ENCODE measurements around the gene METTL25B.
"Not testable (repeated sequence)": the region's sequence is repeated elsewhere in the genome, so short reads cannot be mapped to it uniquely, and the experiment has no call there.

METTL25B gene

GRCh38 chr1:156747742-156748669, 19.7 kb downstream of the METTL25B start:
- no peak for DNase-seq (ENCODE audit: low read depth in 2 of 3, low spot score in 2 of 3)

GRCh38 chr1:156748670-156749418, 20.6 kb downstream of the METTL25B start:
- no peak for DNase-seq (ENCODE audit: low read depth in 2 of 3, low spot score in 2 of 3)

- DNase-seq (ENCODE audit: low read depth in 2 of 3, low spot score in 2 of 3): no peak
Observed at GRCh38 chr1:156749419-156750118, 21.3 kb downstream of the METTL25B start.

DNA sequence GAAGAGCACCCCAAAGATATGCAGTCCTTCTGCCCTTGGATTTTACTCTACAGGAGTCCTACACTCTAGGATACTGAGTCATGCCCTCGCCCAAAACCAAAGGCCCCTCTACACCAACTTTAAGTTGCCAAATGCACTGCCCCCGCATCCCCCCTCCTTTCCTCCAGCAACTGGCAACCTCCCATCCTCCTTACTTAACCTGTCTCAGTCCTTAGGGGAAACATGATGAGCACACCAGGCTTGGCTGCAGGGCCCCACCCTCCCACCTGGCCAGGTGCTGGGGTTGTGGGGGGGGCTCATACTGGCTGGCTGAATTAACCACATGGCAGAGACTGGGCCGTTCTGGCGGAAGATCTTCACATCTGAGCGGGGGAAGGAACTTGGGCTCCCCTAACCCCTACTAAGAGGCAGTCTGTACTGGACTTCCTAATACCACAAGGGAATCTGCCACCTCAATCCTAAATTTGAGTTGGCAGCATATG, 22.0 kb downstream of the METTL25B start:
- DNase-seq (ENCODE audit: low read depth in 2 of 3, low spot score in 2 of 3): no peak

- DNase-seq (ENCODE audit: low read depth in 2 of 3, low spot score in 2 of 3): no peak
Observed at GRCh38 chr1:156750711-156751450, 22.6 kb downstream of the METTL25B start.

DNA sequence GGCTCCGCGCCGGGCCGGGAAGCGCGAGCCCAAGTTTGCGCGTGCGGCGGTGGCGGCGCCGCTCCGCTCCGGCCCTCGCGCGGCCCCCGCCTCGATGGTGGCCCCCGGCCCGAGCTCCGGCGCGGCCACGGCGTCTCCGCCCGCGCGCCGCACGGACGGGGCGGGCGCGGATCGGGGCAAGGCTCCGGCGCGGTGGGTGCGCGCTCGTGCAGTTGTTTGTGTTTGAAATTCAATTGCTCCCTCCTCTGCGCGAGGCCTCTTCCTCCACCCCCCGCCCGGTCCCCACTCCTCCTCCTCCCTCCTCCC, 23.1 kb downstream of the METTL25B start, which contains the start of gene HDGF:
Gene HDGF (minus strand): TSS at position 225 of the 306 bp plus-strand sequence. CDS start 246 bp downstream, outside the sequence.
- no peak for DNase-seq (ENCODE audit: low read depth in 2 of 3, low spot score in 2 of 3)

DNA sequence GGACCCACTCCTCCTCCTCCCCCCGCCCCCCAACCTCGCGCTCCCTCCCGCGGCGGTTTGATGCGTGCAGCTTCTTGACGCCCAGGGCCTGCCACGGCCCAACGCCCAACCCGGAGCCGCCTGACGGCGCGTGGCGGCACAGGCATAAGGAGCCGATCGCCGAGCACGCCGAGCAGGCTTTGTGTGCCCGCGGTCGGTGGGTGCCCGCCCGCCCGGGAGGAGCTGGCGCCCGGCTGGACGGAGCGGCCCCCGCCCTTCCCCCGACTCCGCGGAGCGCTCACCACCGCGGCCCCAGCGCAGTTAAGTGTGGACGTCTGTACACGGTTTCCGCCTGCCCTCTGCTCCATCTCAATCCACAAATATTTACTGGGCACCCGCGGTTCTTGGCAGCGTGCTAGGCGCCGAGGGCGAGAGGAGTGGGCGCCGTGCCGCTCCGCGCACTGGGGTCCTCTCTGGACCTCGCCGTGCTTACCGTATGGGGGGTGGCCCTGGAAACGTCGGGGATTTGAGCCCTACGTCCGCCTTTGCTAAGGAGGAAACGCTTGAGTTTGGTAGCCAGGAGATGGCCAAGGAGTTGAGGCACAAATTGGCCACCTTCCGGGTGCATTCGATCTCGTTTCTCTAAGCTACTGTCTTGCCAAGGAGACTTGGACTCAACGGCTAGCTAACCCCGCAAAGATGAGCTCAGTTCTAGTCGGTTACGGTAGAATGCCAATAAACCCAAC, 23.6 kb downstream of the METTL25B start:
- peak; percentile 85 to 95 (median 91) for DNase-seq (ENCODE audit: low read depth in 2 of 3, low spot score in 2 of 3)

GRCh38 chr1:156752843-156753482, 24.7 kb downstream of the METTL25B start:
- DNase-seq (ENCODE audit: low read depth in 2 of 3, low spot score in 2 of 3): no peak

DNA sequence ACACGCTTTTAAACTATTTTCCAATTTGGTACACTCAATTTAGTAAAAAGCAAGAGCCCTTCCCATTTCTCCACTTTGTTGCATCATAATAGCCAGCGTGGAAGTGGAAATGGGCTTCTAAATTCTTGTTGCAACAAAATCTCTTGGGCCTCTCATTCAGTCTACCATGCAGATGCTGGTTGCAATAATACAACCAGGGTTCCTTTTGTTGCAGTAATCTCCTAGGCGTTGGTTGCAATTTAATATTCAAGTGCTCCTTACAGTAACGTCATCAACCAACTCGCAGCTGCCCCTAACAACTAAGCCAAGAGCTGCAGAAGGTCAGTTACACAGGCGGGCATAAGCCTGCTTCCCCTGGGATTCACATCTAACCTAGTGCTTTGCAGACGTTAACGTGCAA, 25.9 kb downstream of the METTL25B start:
- no peak for DNase-seq (ENCODE audit: low read depth in 2 of 3, low spot score in 2 of 3)

- DNase-seq (ENCODE audit: low read depth in 2 of 3, low spot score in 2 of 3): no peak
Observed at GRCh38 chr1:156755527-156755950, 27.3 kb downstream of the METTL25B start.

DNA sequence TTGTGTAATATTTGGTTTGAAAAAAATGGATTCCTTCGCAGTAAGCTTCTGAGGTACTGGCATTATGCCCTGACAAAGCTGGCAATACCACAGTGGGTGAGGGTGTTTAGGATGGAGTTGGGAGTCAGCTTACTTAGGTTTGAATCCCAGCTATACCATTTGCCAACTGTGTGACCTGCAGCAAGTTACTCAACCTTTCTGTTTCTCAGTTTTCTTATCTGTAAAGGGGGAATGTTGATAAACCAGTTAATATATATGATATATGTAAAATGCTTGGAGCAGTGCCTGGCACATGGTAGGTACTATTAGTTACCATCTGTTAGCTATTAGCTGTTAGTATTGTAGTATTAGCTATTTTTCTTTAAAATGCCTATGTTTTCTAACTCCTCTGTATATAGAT, 28.1 kb downstream of the METTL25B start:
- DNase-seq (ENCODE audit: low read depth in 2 of 3, low spot score in 2 of 3): no peak

- not testable (repeated sequence) for DNase-seq (ENCODE audit: low read depth in 2 of 3, low spot score in 2 of 3)
Observed at GRCh38 chr1:156757572-156758253, 29.4 kb downstream of the METTL25B start.

DNA sequence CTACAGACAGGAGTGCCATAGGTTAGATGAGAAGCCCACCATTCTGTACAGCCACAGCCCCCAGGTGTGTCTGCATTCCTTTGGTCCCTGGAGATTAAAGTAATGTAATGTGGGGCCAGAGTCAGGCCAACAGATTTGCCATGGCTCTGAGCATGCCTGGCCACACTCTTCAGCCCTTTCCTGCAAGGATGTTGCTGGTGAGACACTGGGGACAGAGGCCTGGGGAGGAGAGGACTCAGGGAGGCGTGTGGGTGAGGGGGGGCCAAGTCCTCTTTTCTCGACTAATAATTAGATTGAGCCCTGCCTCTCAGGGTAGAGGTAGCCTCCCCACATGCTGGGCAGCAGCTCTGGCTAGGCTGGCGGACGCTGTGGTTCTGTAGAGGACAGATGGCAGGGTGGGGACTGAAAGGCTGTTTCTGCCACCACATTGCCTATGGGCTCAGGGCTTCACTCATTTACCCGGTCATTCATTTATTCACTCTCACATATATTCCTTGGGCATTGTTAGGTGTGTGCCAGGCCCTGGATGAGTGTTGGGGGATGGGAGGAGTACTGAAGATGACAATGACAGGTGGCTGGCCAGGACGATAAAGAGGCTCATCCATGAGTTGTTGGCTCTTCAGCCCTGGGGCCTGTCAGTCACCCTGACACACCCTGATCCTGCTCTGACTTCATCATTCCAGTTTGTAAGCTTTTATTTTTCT, 32.0 kb downstream of the METTL25B start:
- DNase-seq (ENCODE audit: low read depth in 2 of 3, low spot score in 2 of 3): no peak

DNA sequence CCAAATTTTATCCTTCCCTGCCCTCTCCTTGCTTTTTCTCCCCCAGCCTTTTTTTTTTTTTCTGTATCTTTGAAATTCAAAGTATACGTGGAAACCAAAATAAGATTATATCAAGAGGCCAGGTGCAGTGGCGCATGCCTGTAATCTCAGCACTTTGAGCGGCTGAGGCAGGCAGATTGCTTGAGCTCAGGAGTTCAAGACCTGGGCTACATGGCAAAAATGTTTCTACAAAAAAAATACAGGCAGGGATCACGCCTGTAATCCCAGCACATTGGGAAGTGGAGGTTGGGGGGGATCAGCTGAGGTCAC, 32.5 kb downstream of the METTL25B start:
- no peak for DNase-seq (ENCODE audit: low read depth in 2 of 3, low spot score in 2 of 3)

DNA sequence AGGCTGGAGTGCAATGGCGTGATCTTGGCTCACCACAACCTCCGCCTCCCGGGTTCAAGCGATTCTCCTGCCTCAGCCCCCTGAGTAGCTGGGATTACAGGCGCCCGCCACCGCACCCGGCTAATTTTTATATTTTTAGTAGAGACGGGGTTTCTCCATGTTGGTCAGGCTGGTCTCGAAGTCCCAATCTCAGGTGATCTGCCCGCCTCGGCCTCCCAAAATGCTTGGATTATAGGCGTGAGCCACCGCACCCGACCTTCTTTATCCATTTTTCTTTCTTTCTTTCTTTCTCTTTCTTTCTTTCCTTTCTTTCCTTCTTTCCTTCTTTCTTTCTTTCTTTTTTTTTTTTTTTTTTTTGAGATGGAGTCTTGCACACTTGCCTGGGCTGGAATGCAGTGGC, 36.9 kb downstream of the METTL25B start:
- not testable (repeated sequence) for DNase-seq (ENCODE audit: low read depth in 2 of 3, low spot score in 2 of 3)

GRCh38 chr1:156765666-156766065, 37.4 kb downstream of the METTL25B start:
- no peak for DNase-seq (ENCODE audit: low read depth in 2 of 3, low spot score in 2 of 3)

GRCh38 chr1:156766298-156767100, 38.2 kb downstream of the METTL25B start:
- DNase-seq (ENCODE audit: low read depth in 2 of 3, low spot score in 2 of 3): no peak
